ENCODE measurements around the gene PDHX. TPM values are rescaled to one million over a fixed set of nuclear protein-coding genes. Genes with fewer than 3 reads are reported as not detected.
A peak's percentile ranks its signal among the peaks of the same experiment; 100 is the strongest.

PDHX gene
- total and polyA plus RNA-seq, 5 experiments from 2014 or later: 14.3 to 46.6 (median 15.4) TPM

DNA sequence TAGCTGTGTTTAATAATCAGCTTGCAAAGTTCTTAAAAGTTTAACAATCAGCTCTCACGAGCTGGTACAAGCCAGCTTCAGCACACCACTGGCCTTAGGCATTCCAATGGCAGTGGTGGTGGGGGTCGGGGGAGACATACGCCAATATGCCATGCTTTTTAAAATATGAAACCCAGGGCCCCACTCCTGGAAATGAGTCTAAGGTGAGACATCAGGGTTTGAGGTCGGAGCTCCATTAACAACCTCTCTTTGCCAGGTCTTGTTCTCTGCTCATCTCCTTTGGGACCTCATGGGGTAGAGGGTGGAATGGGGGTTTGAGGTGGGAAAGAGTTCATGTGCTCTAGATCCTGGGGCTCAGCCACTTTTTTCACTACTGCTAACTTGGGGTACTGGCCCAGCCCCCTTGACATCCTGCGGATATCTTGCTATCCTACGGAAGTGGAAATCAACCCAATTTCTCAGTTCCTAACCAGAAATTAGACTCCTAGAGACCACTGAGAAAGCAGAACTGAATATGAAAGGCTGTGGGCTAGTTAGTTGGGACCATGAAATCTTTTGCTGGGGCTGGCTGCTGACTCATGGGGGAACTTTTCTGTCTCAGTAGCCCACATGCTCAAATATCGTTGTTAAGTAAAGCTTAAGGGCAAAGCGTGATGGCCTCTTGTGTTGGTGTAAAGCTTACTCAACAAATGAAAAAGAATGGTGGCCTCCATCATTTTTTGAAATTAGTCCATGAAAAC lies 90.1 kb downstream of the PDHX start:
- H3K4me1 Mint-ChIP-seq: peaks cover 5 to 41% (median 13%) of the 10 kb centered on the region in 4 donors
- peak overlapping the region in 1 of 10 donors; percentile 28 for H3K4me3 Mint-ChIP-seq

GRCh38 chr11:35007277-35007676 lies 90.9 kb downstream of the PDHX start:
- POLR2A ChIA-PET: interaction anchor here (0.8 kb wide), 1 partner anchor 43 kb away, joined by 4 read pairs; no protein-coding TSS in a partner anchor
- no peaks in the 10 kb centered on the region for H3K27me3 Mint-ChIP-seq
- peaks cover 7 to 43% (median 16%) of the 10 kb centered on the region in 4 donors for H3K4me1 Mint-ChIP-seq
- H3K27ac Mint-ChIP-seq: no peak overlapping the region
- DNase-seq (no peak), ATAC-seq (no peak)
- H3K4me3 Mint-ChIP-seq: no peak overlapping the region
- no peaks in the 10 kb centered on the region for H3K9me3 Mint-ChIP-seq
- no peaks in the 10 kb centered on the region for H3K36me3 Mint-ChIP-seq

More for the DNA sequence above, 90.1 kb downstream of the PDHX start:
- no peaks in the 10 kb centered on the region for H3K27me3 Mint-ChIP-seq
- H3K9me3 Mint-ChIP-seq: no peaks in the 10 kb centered on the region
- ATAC-seq (peak in 1 of 2 donors; percentile 56), DNase-seq (peak in 1 of 10 donors; percentile 21)
- POLR2A ChIA-PET: no interaction called here
- peak overlapping the region in 2 of 10 donors; percentile 37 to 45 for H3K27ac Mint-ChIP-seq
- H3K36me3 Mint-ChIP-seq: no peaks in the 10 kb centered on the region

DNA sequence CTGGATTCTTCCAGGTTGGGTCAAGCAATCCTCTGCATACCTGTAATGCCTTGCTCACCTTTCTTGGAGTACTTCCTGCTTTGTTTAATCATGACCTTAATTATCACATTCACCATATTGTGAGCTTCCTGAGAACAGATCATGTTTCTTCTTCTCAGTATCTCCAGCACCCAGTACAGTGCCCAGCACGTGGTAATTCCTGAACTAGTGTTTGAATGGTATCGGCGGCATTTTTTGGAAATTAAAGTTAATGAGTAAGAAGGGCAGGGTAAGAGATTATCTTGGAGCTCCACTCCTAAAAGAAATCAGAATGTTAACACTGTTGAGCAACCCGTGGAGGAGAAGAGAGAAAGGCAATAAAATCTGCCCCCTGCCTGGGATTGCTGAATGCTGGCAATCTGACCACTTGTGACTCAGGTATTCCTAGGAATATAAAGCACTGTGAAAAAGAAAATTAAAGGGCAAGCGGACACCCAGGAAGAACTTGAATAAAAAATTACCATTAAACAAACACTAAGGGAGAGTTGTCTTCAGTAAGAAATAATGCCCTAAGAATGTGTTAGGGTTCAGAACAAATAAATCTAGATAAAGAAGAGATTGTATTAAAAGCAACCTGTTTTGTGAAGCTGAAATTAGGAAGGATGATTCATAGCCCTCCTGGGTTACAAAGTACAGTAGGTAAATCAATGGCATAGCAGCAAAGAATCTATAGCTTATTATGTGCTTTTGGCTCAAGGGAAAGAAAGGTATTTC lies 92.9 kb downstream of the PDHX start:
- Mint-ChIP-seq H3K4me1 (peaks cover 18 to 53% (median 33%) of the 10 kb centered on the region in 4 donors), H3K27ac (peak overlapping the region in 2 of 10 donors; percentile 11 to 14), H3K36me3 (no peaks in the 10 kb centered on the region), H3K9me3 (no peaks in the 10 kb centered on the region), H3K4me3 (no peak overlapping the region), H3K27me3 (no peaks in the 10 kb centered on the region)
- POLR2A ChIA-PET: interaction anchor here (0.6 kb wide), 1 partner anchor 115 kb away, joined by 3 read pairs; no protein-coding TSS in a partner anchor
- no peak for DNase-seq
- ATAC-seq: no peak

- H3K4me3 Mint-ChIP-seq: no peak overlapping the region
- no peaks in the 10 kb centered on the region for H3K27me3 Mint-ChIP-seq
- no peaks in the 10 kb centered on the region for H3K36me3 Mint-ChIP-seq
- H3K27ac Mint-ChIP-seq: no peak overlapping the region
- ATAC-seq (no peak), DNase-seq (no peak)
- POLR2A ChIA-PET: interaction anchor here (0.6 kb wide), 1 partner anchor 115 kb away, joined by 3 read pairs; no protein-coding TSS in a partner anchor
- H3K9me3 Mint-ChIP-seq: no peaks in the 10 kb centered on the region
- peaks cover 18 to 54% (median 32%) of the 10 kb centered on the region in 4 donors for H3K4me1 Mint-ChIP-seq
Observed at GRCh38 chr11:35009944-35010342, 93.5 kb downstream of the PDHX start.

- Mint-ChIP-seq H3K4me1 (peaks cover 18 to 54% (median 32%) of the 10 kb centered on the region in 4 donors), H3K36me3 (no peaks in the 10 kb centered on the region), H3K27ac (peak overlapping the region in 1 of 10 donors; percentile 5), H3K4me3 (no peak overlapping the region), H3K27me3 (no peaks in the 10 kb centered on the region), H3K9me3 (no peaks in the 10 kb centered on the region)
- POLR2A ChIA-PET: no interaction called here
- DNase-seq: no peak
- no peak for ATAC-seq
Observed at GRCh38 chr11:35010654-35011053, 94.2 kb downstream of the PDHX start.

- Mint-ChIP-seq H3K4me3 (no peak overlapping the region), H3K4me1 (peaks cover 18 to 51% (median 32%) of the 10 kb centered on the region in 4 donors), H3K27me3 (no peaks in the 10 kb centered on the region), H3K9me3 (no peaks in the 10 kb centered on the region), H3K36me3 (no peaks in the 10 kb centered on the region), H3K27ac (peak overlapping the region in 1 of 10 donors; percentile 69)
- POLR2A ChIA-PET: interaction anchor here (0.7 to 1.0 kb wide), 2 partner anchors 129 to 919 kb away, joined by 7 to 8 read pairs; no protein-coding TSS in a partner anchor
- DNase-seq: no peak
- no peak for ATAC-seq
Observed at GRCh38 chr11:35011389-35011788, 95.0 kb downstream of the PDHX start.

- Mint-ChIP-seq H3K36me3 (no peaks in the 10 kb centered on the region), H3K4me3 (no peak overlapping the region), H3K4me1 (peaks cover 18 to 46% (median 30%) of the 10 kb centered on the region in 4 donors), H3K9me3 (no peaks in the 10 kb centered on the region), H3K27me3 (no peaks in the 10 kb centered on the region), H3K27ac (peak overlapping the region in 6 of 10 donors; percentile 63 to 90 (median 82))
- POLR2A ChIA-PET: interaction anchor here (0.7 to 1.0 kb wide), 3 partner anchors 120 to 920 kb away, joined by 6 to 8 read pairs (median 7); no protein-coding TSS in a partner anchor
- ATAC-seq (peak in 1 of 2 donors; percentile 12), DNase-seq (no peak)
Observed at GRCh38 chr11:35011944-35012343, 95.5 kb downstream of the PDHX start.

DNA sequence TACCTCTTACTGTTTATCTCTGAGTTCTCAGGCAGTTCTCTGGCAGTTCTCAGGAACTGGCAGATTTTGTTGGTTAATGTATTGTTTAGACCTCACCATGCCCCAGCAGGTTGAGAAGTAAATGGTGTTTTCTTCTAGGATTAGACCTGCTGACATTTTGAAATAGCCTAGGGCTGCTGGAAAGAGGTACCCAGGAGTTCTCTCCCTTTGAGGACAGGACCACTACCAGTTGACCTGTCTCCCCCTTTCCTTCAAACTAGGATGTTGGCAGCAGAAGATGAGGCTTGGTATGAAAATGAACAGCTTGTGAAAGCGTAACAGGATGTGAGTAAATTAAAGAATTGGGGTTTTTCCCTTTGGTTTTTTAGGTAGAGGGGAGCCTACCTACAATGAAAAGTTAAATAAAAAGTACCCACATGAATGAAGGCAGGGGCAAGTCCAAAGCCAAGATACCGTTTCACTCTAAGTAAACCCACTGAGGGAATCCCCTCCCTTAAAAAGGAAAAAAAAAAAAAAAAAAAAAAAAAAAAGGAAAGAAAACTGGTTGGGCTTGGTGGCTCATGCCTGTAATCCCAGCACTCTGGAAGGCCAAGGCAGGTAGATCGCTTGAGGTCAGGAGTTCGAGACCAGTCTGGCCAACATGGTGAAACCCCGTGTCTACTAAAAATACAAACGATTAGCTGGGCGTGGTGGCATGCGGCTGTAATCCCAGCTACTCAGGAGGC lies 96.2 kb downstream of the PDHX start:
- Mint-ChIP-seq H3K4me3 (peak overlapping the region in 8 of 10 donors; percentile 20 to 65 (median 36)), H3K4me1 (peaks cover 18 to 39% (median 29%) of the 10 kb centered on the region in 4 donors), H3K36me3 (no peaks in the 10 kb centered on the region), H3K9me3 (no peaks in the 10 kb centered on the region), H3K27me3 (no peaks in the 10 kb centered on the region), H3K27ac (peak overlapping the region; percentile 57 to 91 (median 82))
- peak; percentile 81 to 87 for ATAC-seq
- POLR2A ChIA-PET: interaction anchor here (0.7 to 0.8 kb wide), 2 partner anchors 34 to 121 kb away, joined by 4 to 6 read pairs; no protein-coding TSS in a partner anchor
- DNase-seq: peak in 6 of 10 donors; percentile 12 to 63 (median 32)

DNA sequence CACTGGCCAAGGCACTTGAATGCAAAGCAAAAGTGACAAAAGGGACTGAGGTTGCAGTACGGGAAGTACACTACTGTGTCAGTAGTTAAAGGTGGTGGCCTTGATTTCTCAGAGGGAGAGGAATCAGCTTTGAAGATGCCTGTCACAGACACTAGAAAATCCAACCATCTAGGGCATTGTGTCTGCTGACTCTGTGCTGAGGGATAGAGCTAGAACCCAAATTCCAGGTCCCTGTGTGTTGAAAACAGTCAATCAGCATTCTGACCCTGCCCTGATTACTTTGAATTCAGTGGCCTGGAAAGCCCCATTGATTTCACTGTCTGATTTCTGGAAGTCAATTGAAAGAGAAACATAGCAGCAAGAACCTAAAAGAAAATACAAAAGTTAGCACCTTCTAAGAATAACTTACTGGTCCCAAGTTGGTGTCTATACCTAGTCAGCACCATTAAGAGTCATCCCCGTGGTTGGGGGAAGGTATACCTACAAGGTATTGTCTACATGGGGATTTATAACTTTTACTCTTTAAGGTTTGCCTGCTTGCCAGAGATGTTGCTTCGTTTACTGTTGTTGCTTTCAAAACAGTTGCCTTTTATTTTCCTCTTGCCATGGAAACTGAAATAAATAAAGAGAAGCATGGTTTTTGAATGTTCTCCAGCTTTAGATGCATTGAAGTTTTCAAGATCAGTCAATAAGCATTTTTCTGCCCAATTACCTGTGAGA lies 97.3 kb downstream of the PDHX start:
- peak in 4 of 10 donors; percentile 14 to 40 (median 29) for DNase-seq
- peak; percentile 56 to 68 for ATAC-seq
- peak overlapping the region in 5 of 10 donors; percentile 25 to 53 (median 36) for H3K4me3 Mint-ChIP-seq
- H3K27ac Mint-ChIP-seq: peak overlapping the region; percentile 22 to 87 (median 72)
- H3K27me3 Mint-ChIP-seq: no peaks in the 10 kb centered on the region
- POLR2A ChIA-PET: interaction anchor here (0.7 kb wide), 2 partner anchors 33 to 51 kb away, joined by 4 read pairs; no protein-coding TSS in a partner anchor
- peaks cover 18 to 32% (median 29%) of the 10 kb centered on the region in 4 donors for H3K4me1 Mint-ChIP-seq
- H3K36me3 Mint-ChIP-seq: no peaks in the 10 kb centered on the region
- no peaks in the 10 kb centered on the region for H3K9me3 Mint-ChIP-seq

- ATAC-seq (no peak), DNase-seq (no peak)
- Mint-ChIP-seq H3K4me1 (peaks cover 15 to 29% (median 26%) of the 10 kb centered on the region in 4 donors), H3K9me3 (no peaks in the 10 kb centered on the region), H3K27ac (peak overlapping the region in 7 of 10 donors; percentile 8 to 87 (median 66)), H3K4me3 (no peak overlapping the region), H3K36me3 (no peaks in the 10 kb centered on the region), H3K27me3 (no peaks in the 10 kb centered on the region)
- POLR2A ChIA-PET: interaction anchor here (0.7 kb wide), 1 partner anchor 50 kb away, joined by 4 read pairs; no protein-coding TSS in a partner anchor
Observed at GRCh38 chr11:35014346-35014745, 97.9 kb downstream of the PDHX start.

GRCh38 chr11:35015621-35016387 lies 99.4 kb downstream of the PDHX start:
- no peak overlapping the region for H3K4me3 Mint-ChIP-seq
- H3K27ac Mint-ChIP-seq: no peak overlapping the region
- ATAC-seq (no peak), DNase-seq (no peak)
- no peaks in the 10 kb centered on the region for H3K27me3 Mint-ChIP-seq
- peaks cover 14 to 25% (median 23%) of the 10 kb centered on the region in 4 donors for H3K4me1 Mint-ChIP-seq
- POLR2A ChIA-PET: interaction anchor here (0.5 to 1.7 kb wide), 3 partner anchors 14 to 862 kb away, joined by 4 read pairs; no protein-coding TSS in a partner anchor
- no peaks in the 10 kb centered on the region for H3K9me3 Mint-ChIP-seq
- no peaks in the 10 kb centered on the region for H3K36me3 Mint-ChIP-seq

Measured in naive thymus-derived CD8-positive, alpha-beta T cell (primary cell).